CD4-positive, alpha-beta memory T cell (primary cell): Measurements from ENCODE around the gene ATP10A. TPM values are rescaled to one million over a fixed set of nuclear protein-coding genes. Genes with fewer than 3 reads are reported as not detected.

ENCODE experiments used
- CTCF ChIA-PET: fragments of 350-600 bp; sonication (Branson Sonifier 250); formaldehyde crosslinking; loops from one replicate; lab custom pipeline; 2021; ENCODE audit warnings: inconsistent platforms; ENCODE audit not compliant: partially characterized antibody; lab: Charles Lee
- POLR2A ChIA-PET: fragments of 350-600 bp; sonication (Branson Sonifier 250); formaldehyde crosslinking; loops from one replicate; lab custom pipeline; 2021; ENCODE audit not compliant: partially characterized antibody; lab: Charles Lee
- DNase-seq, 5 donors: peaks; one replicate each; pipeline versions ENCODE4 v3.0.0 to v3.0.0-alpha.2; 2020 to 2022; ENCODE audit warnings: mixed read lengths in 1 of 5
- H3K27ac ChIP-seq: one replicate; pipeline ENCODE4 v1.7.0; 2013; ENCODE audit warnings: low read depth, low read length
- H3K27me3 ChIP-seq: 2 replicates; pipeline ENCODE4 v1.7.0; 2013; ENCODE audit warnings: mild to moderate bottlenecking, low read length, moderate library complexity; ENCODE audit not compliant: insufficient read depth
- H3K36me3 ChIP-seq: 2 replicates; pipeline ENCODE4 v1.7.0; 2013; ENCODE audit warnings: mild to moderate bottlenecking, low read length, moderate library complexity; ENCODE audit not compliant: insufficient read depth
- H3K4me1 ChIP-seq: 2 replicates; pipeline ENCODE4 v1.7.0; 2013; ENCODE audit warnings: mild to moderate bottlenecking, low read length, moderate library complexity; ENCODE audit not compliant: insufficient read depth
- H3K4me3 ChIP-seq, 2 donors: one replicate each; pipeline ENCODE4 v1.7.0; 2013; ENCODE audit warnings: low read length in 2 of 2, mild to moderate bottlenecking in 1 of 2
- H3K9me3 ChIP-seq, 2 donors: one replicate each; pipeline ENCODE4 v1.7.0; 2013; ENCODE audit warnings: low read length in 2 of 2, control low read depth in 1 of 2; ENCODE audit not compliant: control insufficient read depth in 1 of 2
- H3K27ac Mint-ChIP-seq, 7 donors: one replicate each; pipeline ENCODE4 v1.8.0; 2020 to 2021; ENCODE audit warnings: mixed read lengths in 7 of 7, mild to moderate bottlenecking in 6 of 7, inconsistent platforms in 3 of 7, moderate library complexity in 3 of 7
- H3K27me3 Mint-ChIP-seq, 2 donors: one replicate each; pipeline ENCODE4 v1.8.0; 2020 to 2021; ENCODE audit warnings: mixed read lengths in 2 of 2
- H3K36me3 Mint-ChIP-seq, 2 donors: one replicate each; pipeline ENCODE4 v1.8.0; 2020 to 2021; ENCODE audit warnings: mixed read lengths in 2 of 2, inconsistent platforms in 1 of 2, mild to moderate bottlenecking in 1 of 2
- H3K4me1 Mint-ChIP-seq, 4 donors: one replicate each; pipeline ENCODE4 v1.8.0; 2020 to 2021; ENCODE audit warnings: mixed read lengths in 4 of 4, mild to moderate bottlenecking in 1 of 4
- H3K4me3 Mint-ChIP-seq, 8 donors: one replicate each; pipeline ENCODE4 v1.8.0; 2020 to 2021; ENCODE audit warnings: mixed read lengths in 8 of 8, mild to moderate bottlenecking in 7 of 8, moderate library complexity in 6 of 8, inconsistent platforms in 3 of 8
- H3K9me3 Mint-ChIP-seq, 8 donors: one replicate each; pipeline ENCODE4 v1.8.0; 2020 to 2021; ENCODE audit warnings: mixed read lengths in 8 of 8, mild to moderate bottlenecking in 5 of 8, inconsistent platforms in 3 of 8, moderate library complexity in 1 of 8
- intact Hi-C: fragments of 100-400 bp; cut with micrococcal nuclease; formaldehyde crosslinking; loops from one replicate; pipeline ENCODE4 v1.15.1; 2023
- polyA plus RNA-seq, 2 donors: library from polyadenylated mRNA; unstranded; fragments of 300-500 nt; fragmentation: Illumina TruSeq; gene quantifications; one replicate each; pipeline ENCODE4 v1.2.3, GENCODE V29; 2021
- total RNA-seq, 2 experiments: library from RNA; stranded (reverse); gene quantifications; one replicate each; pipeline ENCODE4 v1.2.3, GENCODE V29; 2021

ATP10A gene
- total and polyA plus RNA-seq, 4 experiments from 2014 or later: 2.7 to 51.1 (median 29.7) TPM

- H3K4me1 ChIP-seq: no peaks in the 10 kb centered on the region
- no peak overlapping the region for H3K4me3 ChIP-seq
- no peak for DNase-seq
- Mint-ChIP-seq H3K9me3 (no peaks in the 10 kb centered on the region), H3K4me1 (peaks cover 0 to 1% (median 0%) of the 10 kb centered on the region in 4 donors), H3K36me3 (peaks cover 3 to 12% of the 10 kb centered on the region in 2 donors), H3K27me3 (no peaks in the 10 kb centered on the region), H3K4me3 (no peak overlapping the region), H3K27ac (no peak overlapping the region)
- CTCF ChIA-PET: no interaction called here
- POLR2A ChIA-PET: no interaction called here
- no peaks in the 10 kb centered on the region for H3K27me3 ChIP-seq
- intact Hi-C loops: no loop called here
- H3K27ac ChIP-seq: no peak overlapping the region
- H3K9me3 ChIP-seq: no peaks in the 10 kb centered on the region
- no peaks in the 10 kb centered on the region for H3K36me3 ChIP-seq
Observed at GRCh38 chr15:25706176-25706955, 156.8 kb downstream of the ATP10A start.

GRCh38 chr15:25705433-25706115, 157.6 kb downstream of the ATP10A start:
- Mint-ChIP-seq H3K4me3 (no peak overlapping the region), H3K27ac (peak overlapping the region in 1 of 7 donors; percentile 79), H3K36me3 (peaks cover 8 to 16% of the 10 kb centered on the region in 2 donors), H3K4me1 (peaks cover 0 to under 1% (median 0%) of the 10 kb centered on the region in 4 donors), H3K9me3 (no peaks in the 10 kb centered on the region), H3K27me3 (no peaks in the 10 kb centered on the region)
- CTCF ChIA-PET: interaction anchor here (1.1 kb wide), 1 partner anchor 228 kb away, joined by 3 read pairs; no protein-coding TSS in a partner anchor
- H3K4me3 ChIP-seq: no peak overlapping the region
- intact Hi-C loops: no loop called here
- no peaks in the 10 kb centered on the region for H3K4me1 ChIP-seq
- H3K36me3 ChIP-seq: no peaks in the 10 kb centered on the region
- H3K9me3 ChIP-seq: no peaks in the 10 kb centered on the region
- DNase-seq: no peak
- H3K27me3 ChIP-seq: no peaks in the 10 kb centered on the region
- no peak overlapping the region for H3K27ac ChIP-seq
- POLR2A ChIA-PET: no interaction called here

DNA sequence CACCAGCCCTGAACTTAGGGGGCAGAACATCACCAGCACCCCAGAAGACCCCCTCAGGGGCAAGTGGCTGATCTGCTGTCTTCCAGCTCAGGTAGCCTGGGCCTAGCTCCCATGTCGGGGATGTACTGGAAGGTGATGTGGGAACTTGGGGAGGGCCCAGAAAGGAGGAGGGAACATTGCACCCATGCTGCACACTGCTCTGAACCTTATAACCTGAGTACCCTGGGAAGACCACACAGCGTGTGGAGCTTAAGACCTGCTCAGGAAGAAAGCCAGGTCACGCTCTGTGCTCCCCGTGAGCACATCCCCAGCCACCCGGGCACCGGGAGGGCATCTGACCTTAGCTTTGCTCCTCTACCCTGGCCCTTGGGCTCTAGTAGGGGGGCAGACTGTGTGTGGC, 159.4 kb downstream of the ATP10A start:
- Mint-ChIP-seq H3K36me3 (peaks cover 19 to 25% of the 10 kb centered on the region in 2 donors), H3K9me3 (no peaks in the 10 kb centered on the region), H3K4me3 (no peak overlapping the region), H3K4me1 (no peaks in the 10 kb centered on the region), H3K27ac (peak overlapping the region in 1 of 7 donors; percentile 57), H3K27me3 (no peaks in the 10 kb centered on the region)
- CTCF ChIA-PET: interaction anchor here (2.2 kb wide), 1 partner anchor 9 kb away, joined by 4 read pairs; no protein-coding TSS in a partner anchor
- Histone ChIP-seq H3K9me3 (no peaks in the 10 kb centered on the region), H3K4me3 (no peak overlapping the region), H3K36me3 (peaks cover under 1% of the 10 kb centered on the region), H3K27me3 (no peaks in the 10 kb centered on the region), H3K27ac (no peak overlapping the region), H3K4me1 (no peaks in the 10 kb centered on the region)
- intact Hi-C loops: no loop called here
- POLR2A ChIA-PET: no interaction called here
- no peak for DNase-seq

DNA sequence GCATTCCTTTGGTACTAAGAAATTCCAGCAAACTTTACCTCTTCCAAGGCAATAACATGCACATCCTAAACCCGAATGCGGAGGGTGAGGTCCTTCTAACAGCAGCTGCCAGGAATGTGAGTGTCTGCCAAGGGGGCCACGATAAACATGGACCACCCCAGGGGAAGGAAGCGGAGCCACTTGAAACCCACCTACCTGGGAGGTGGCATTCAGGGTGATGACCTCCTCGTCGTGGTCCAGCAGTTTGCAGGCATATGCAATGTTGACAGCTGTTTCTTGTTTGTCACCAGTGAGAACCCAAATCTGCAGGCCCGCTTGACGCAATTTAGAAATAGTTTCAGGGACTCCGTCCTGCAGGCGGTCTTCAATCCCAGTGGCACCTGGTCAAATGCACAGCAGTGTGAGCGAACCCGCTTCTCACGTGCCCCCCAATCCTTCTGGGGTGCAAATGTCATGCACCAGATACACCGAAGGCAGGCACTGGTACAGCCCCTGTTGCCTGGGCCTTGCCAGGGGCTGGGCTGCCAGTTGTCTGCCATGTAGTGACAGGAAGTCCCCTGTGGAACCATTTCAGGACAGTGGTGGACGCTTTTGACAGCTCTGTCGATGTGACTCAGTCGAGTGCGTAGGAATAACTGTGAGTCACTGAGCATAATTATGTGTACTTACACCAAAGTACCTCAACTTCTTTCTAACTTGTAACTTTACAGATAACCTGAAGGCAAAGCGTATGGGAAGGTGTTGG, 161.2 kb downstream of the ATP10A start:
- Histone ChIP-seq H3K4me3 (no peak overlapping the region), H3K4me1 (no peaks in the 10 kb centered on the region), H3K27me3 (no peaks in the 10 kb centered on the region), H3K27ac (no peak overlapping the region), H3K9me3 (no peaks in the 10 kb centered on the region), H3K36me3 (peaks cover 5% of the 10 kb centered on the region)
- ChIA-PET CTCF (interaction anchor here (0.5 to 2.2 kb wide), 2 partner anchors 11 to 237 kb away, joined by 3 to 4 read pairs; no protein-coding TSS in a partner anchor), POLR2A (no interaction called here)
- no peak for DNase-seq
- Mint-ChIP-seq H3K9me3 (no peaks in the 10 kb centered on the region), H3K27me3 (no peaks in the 10 kb centered on the region), H3K36me3 (peaks cover 19 to 42% of the 10 kb centered on the region in 2 donors), H3K4me1 (no peaks in the 10 kb centered on the region), H3K27ac (peak overlapping the region in 1 of 7 donors; percentile 4), H3K4me3 (no peak overlapping the region)
- intact Hi-C loops: no loop called here

DNA sequence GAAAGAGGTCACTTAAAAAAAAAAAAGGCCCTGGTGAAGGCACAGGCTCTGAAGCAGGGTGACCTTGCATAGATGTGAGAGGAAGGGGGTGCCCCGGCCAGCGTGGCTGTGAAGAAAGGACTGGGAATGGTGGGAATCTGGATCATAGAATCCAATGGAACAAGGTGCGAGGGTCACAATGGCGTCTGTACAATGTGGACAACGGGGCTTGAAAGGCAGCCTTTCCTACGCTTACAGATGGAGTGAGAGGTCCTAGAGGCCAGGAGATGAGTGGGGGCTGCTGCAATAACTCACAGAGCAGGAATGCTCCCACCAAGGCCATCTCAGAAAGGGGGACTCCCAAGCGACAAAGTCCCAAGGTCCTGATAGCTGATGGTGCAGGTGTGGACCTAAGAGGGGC, 162.2 kb downstream of the ATP10A start:
- H3K9me3 ChIP-seq: no peaks in the 10 kb centered on the region
- intact Hi-C loops: no loop called here
- no peak overlapping the region for H3K4me3 Mint-ChIP-seq
- DNase-seq: no peak
- no peak overlapping the region for H3K27ac ChIP-seq
- H3K27ac Mint-ChIP-seq: no peak overlapping the region
- no peaks in the 10 kb centered on the region for H3K27me3 ChIP-seq
- H3K4me1 ChIP-seq: no peaks in the 10 kb centered on the region
- H3K4me1 Mint-ChIP-seq: no peaks in the 10 kb centered on the region
- ChIA-PET CTCF (no interaction called here), POLR2A (no interaction called here)
- no peak overlapping the region for H3K4me3 ChIP-seq
- no peaks in the 10 kb centered on the region for H3K27me3 Mint-ChIP-seq
- H3K36me3 ChIP-seq: peaks cover 9% of the 10 kb centered on the region
- peaks cover 24 to 51% of the 10 kb centered on the region in 2 donors for H3K36me3 Mint-ChIP-seq
- H3K9me3 Mint-ChIP-seq: no peaks in the 10 kb centered on the region

DNA sequence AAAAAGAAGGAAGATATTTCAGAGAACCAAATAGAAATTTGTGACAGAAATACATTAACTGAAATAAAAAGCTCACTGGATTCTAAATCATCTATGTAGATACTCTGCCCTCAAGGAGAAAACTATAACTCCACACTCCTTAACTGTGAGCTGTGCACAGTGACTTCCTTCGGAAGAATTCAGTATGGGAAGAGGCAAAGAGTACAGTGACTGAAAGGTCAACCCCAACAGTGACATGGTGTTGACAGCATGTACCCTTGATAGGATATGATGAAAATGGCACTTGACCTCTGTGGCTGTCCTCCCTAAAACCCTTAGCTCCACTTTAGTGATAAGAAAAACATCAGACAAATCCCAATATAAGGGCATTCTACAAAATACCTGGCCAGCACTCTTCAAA, 165.5 kb downstream of the ATP10A start:
- Mint-ChIP-seq H3K27ac (peak overlapping the region in 1 of 7 donors; percentile 0), H3K4me3 (no peak overlapping the region), H3K27me3 (no peaks in the 10 kb centered on the region), H3K4me1 (no peaks in the 10 kb centered on the region), H3K36me3 (peaks cover 40 to 61% of the 10 kb centered on the region in 2 donors), H3K9me3 (no peaks in the 10 kb centered on the region)
- Histone ChIP-seq H3K9me3 (no peaks in the 10 kb centered on the region), H3K4me1 (no peaks in the 10 kb centered on the region), H3K4me3 (no peak overlapping the region), H3K27ac (no peak overlapping the region), H3K27me3 (no peaks in the 10 kb centered on the region), H3K36me3 (peaks cover 9% of the 10 kb centered on the region)
- no peak for DNase-seq
- CTCF ChIA-PET: interaction anchor here (2.7 kb wide), 1 partner anchor 236 kb away, joined by 14 read pairs; no protein-coding TSS in a partner anchor
- intact Hi-C loops: no loop called here
- POLR2A ChIA-PET: no interaction called here
